ENCODE measurements around the gene DHX34.

Gene DHX34

DNA sequence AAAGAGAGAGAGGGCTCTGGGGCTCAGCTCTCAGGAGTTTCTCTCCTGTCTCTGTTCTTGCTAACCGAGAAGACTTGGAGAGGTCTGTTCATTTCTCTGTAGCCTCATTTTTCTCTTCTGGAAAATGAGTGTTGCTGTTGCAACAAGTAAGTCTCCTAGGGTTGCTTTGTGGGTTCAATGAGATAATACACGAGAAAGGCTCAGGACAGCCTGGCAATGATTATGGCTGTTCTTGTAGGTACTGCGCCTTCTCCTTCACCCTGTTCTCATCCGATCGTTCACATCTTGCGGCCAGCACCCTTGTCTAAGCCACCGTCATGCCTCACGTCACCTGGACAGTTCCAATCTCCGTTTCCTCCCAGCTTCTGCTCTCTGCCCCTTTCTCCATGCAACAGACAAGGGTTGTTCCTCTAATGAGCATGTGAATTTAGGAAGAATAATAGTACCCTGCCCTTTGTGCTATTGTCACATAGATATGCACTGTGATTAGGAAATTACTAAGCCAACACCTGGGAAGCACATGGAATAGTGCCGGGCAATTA lies 35.3 kb upstream of the DHX34 start:
- TF ChIP-seq, protein P1, sequence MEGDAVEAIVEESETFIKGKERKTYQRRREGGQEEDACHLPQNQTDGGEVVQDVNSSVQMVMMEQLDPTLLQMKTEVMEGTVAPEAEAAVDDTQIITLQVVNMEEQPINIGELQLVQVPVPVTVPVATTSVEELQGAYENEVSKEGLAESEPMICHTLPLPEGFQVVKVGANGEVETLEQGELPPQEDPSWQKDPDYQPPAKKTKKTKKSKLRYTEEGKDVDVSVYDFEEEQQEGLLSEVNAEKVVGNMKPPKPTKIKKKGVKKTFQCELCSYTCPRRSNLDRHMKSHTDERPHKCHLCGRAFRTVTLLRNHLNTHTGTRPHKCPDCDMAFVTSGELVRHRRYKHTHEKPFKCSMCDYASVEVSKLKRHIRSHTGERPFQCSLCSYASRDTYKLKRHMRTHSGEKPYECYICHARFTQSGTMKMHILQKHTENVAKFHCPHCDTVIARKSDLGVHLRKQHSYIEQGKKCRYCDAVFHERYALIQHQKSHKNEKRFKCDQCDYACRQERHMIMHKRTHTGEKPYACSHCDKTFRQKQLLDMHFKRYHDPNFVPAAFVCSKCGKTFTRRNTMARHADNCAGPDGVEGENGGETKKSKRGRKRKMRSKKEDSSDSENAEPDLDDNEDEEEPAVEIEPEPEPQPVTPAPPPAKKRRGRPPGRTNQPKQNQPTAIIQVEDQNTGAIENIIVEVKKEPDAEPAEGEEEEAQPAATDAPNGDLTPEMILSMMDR (IDR thresholded peaks at IDR 0.05; ENCODE audit: low read depth, low read length), result no peak
- DNase-seq, result no peak
- H3K27me3 ChIP-seq (ENCODE audit: insufficient read depth, low read depth, severe bottlenecking), result no peaks in the 10 kb centered on the region
- H3K36me3 ChIP-seq, result no peaks in the 10 kb centered on the region
- H3K9me3 ChIP-seq (ENCODE audit: severe bottlenecking), result no peaks in the 10 kb centered on the region
- H3K4me3 ChIP-seq (ENCODE audit: low read depth, low read length), result no peak overlapping the region
- H3K27ac ChIP-seq, result no peak overlapping the region

DNA sequence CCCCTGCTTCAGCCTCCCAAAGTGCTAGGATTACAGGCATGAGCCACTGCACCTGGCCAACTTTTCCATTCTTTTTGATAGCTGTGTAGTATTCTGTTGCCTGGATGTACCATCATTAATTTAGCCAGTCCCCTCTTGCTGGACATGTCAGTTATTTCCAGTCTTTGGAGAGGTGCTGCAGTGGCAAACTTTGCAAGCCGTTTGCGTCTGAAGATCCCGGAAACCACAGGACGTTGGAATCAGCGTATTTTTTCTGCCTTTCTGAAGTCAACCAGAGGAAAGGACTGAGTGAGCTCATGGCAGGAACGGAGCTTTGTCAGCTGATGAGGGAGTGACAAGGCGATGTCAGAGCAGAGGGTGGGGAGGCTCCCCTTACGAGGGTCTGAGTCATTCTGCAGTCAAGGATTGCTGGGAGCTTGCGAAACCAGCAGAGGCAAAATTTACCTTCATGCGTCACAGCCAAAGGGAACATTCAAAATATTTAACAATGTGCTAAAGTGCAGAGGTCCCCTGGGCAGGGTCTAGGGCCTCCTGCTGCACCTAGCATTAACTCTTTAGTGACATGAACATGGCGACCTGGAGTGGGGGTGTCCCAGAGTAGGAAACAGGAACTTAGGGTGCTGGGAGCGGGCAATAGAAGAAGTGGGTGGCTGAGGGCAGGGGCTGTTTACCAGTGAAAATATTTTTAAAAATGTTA lies 33.8 kb upstream of the DHX34 start:
- no peak for DNase-seq
- H3K27ac ChIP-seq, result no peak overlapping the region
- H3K9me3 ChIP-seq (ENCODE audit: severe bottlenecking), result no peaks in the 10 kb centered on the region
- TF ChIP-seq, protein P1 (IDR thresholded peaks at IDR 0.05; ENCODE audit: low read depth, low read length), result no peak
- H3K36me3 ChIP-seq, result no peaks in the 10 kb centered on the region
- no peaks in the 10 kb centered on the region for H3K27me3 ChIP-seq (ENCODE audit: insufficient read depth, low read depth, severe bottlenecking)
- no peak overlapping the region for H3K4me3 ChIP-seq (ENCODE audit: low read depth, low read length)

DNA sequence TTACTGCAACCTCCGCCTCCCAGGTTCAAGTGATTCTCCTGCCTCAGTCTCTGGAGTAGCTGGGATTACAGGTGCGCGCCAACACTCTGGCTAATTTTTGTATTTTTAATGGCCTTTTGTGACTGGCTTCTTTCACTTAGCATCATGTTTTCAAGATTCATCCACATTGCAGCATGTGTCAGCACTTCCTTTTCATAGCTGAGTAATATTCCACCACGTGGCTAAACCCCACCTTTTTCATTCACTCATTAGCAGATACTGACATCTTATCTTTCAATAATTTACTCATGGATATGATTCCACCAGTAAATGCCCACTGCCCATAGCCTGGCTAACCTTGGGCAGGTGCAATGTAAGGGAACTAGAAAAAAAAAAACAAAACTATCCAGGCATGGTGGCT lies 32.6 kb upstream of the DHX34 start:
- TF ChIP-seq, protein P1 (IDR thresholded peaks at IDR 0.05; ENCODE audit: low read depth, low read length), result no peak
- Histone ChIP-seq H3K36me3 (no peaks in the 10 kb centered on the region), H3K27ac (no peak overlapping the region), H3K27me3 (ENCODE audit: insufficient read depth, low read depth, severe bottlenecking) (no peaks in the 10 kb centered on the region), H3K4me3 (ENCODE audit: low read depth, low read length) (no peak overlapping the region), H3K9me3 (ENCODE audit: severe bottlenecking) (peaks cover 2% of the 10 kb centered on the region)
- DNase-seq, result no peak

DNA sequence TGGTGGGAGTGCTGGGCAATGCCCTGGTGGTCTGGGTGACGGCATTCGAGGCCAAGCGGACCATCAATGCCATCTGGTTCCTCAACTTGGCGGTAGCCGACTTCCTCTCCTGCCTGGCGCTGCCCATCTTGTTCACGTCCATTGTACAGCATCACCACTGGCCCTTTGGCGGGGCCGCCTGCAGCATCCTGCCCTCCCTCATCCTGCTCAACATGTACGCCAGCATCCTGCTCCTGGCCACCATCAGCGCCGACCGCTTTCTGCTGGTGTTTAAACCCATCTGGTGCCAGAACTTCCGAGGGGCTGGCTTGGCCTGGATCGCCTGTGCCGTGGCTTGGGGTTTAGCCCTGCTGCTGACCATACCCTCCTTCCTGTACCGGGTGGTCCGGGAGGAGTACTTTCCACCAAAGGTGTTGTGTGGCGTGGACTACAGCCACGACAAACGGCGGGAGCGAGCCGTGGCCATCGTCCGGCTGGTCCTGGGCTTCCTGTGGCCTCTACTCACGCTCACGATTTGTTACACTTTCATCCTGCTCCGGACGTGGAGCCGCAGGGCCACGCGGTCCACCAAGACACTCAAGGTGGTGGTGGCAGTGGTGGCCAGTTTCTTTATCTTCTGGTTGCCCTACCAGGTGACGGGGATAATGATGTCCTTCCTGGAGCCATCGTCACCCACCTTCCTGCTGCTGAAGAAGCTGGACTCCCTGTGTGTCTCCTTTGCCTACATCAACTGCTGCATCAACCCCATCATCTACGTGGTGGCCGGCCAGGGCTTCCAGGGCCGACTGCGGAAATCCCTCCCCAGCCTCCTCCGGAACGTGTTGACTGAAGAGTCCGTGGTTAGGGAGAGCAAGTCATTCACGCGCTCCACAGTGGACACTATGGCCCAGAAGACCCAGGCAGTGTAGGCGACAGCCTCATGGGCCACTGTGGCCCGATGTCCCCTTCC lies 28.9 kb upstream of the DHX34 start:
- no peak for DNase-seq
- TF ChIP-seq, protein P1 (IDR thresholded peaks at IDR 0.05; ENCODE audit: low read depth, low read length), result no peak
- Histone ChIP-seq H3K27ac (no peak overlapping the region), H3K27me3 (ENCODE audit: insufficient read depth, low read depth, severe bottlenecking) (no peaks in the 10 kb centered on the region), H3K36me3 (no peaks in the 10 kb centered on the region), H3K9me3 (ENCODE audit: severe bottlenecking) (peaks cover 4% of the 10 kb centered on the region), H3K4me3 (ENCODE audit: low read depth, low read length) (no peak overlapping the region)

DNA sequence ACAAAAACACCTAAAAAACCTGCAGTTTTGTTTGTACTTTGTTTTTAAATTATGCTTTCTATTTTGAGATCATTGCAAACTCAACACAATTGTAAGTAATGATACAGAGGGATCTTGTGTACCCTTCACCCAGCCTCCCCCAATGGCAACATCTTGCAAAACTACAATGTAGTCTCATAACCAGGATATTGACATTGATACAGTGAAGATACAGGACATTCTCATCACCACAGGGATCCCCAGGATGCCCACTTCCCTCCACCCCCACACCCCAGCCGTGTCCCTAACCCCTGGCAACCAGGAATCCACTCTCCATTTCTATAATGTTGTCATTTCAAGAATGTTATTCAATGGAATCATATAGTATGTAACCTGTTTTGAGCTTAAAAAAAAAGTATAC lies 27.5 kb upstream of the DHX34 start:
- no peak for DNase-seq
- H3K9me3 ChIP-seq (ENCODE audit: severe bottlenecking), result peaks cover 4% of the 10 kb centered on the region
- no peaks in the 10 kb centered on the region for H3K27me3 ChIP-seq (ENCODE audit: insufficient read depth, low read depth, severe bottlenecking)
- H3K36me3 ChIP-seq, result no peaks in the 10 kb centered on the region
- H3K4me3 ChIP-seq (ENCODE audit: low read depth, low read length), result no peak overlapping the region
- no peak overlapping the region for H3K27ac ChIP-seq
- TF ChIP-seq, protein P1 (IDR thresholded peaks at IDR 0.05; ENCODE audit: low read depth, low read length), result no peak

Measured in WERI-Rb-1 (cell line).